Subcutaneous abdominal adipose tissue (tissue), 5 donors: Measurements from ENCODE around the gene EDAR.

Experiments
- H3K27ac ChIP-seq: one replicate; pipeline ENCODE4 v1.7.0; 2013; ENCODE audit warnings: low read depth, mild to moderate bottlenecking, inconsistent platforms, low read length, moderate library complexity
- H3K27me3 ChIP-seq, 5 donors: one replicate each; pipeline ENCODE4 v1.7.0; 2013; ENCODE audit warnings: low read length in 5 of 5, inconsistent platforms in 1 of 5; ENCODE audit not compliant: control insufficient read depth in 5 of 5, insufficient read depth in 4 of 5
- H3K36me3 ChIP-seq, 5 donors: one replicate each; pipeline ENCODE4 v1.7.0; 2013; ENCODE audit warnings: low read length in 5 of 5; ENCODE audit not compliant: control insufficient read depth in 5 of 5, insufficient read depth in 5 of 5
- H3K4me1 ChIP-seq, 5 donors: one replicate each; pipeline ENCODE4 v1.7.0; 2013; ENCODE audit warnings: low read length in 5 of 5, mild to moderate bottlenecking in 3 of 5, moderate library complexity in 1 of 5; ENCODE audit not compliant: control insufficient read depth in 5 of 5, insufficient read depth in 5 of 5
- H3K4me3 ChIP-seq, 5 donors: one replicate each; pipeline ENCODE4 v1.7.0; 2013; ENCODE audit warnings: low read length in 5 of 5, low read depth in 1 of 5
- H3K9ac ChIP-seq, 5 donors: one replicate each; pipeline ENCODE4 v1.7.0; 2013; ENCODE audit warnings: low read length in 5 of 5, mild to moderate bottlenecking in 4 of 5, moderate library complexity in 3 of 5
- H3K9me3 ChIP-seq, 5 donors: one replicate each; pipeline ENCODE4 v1.7.0; 2013; ENCODE audit warnings: low read length in 5 of 5; ENCODE audit not compliant: control insufficient read depth in 5 of 5
- donor health status: healthy.
- donor health status: healthy.
- donor health status: healthy.
- donor health status: healthy.
- donor health status: healthy.

EDAR gene

DNA sequence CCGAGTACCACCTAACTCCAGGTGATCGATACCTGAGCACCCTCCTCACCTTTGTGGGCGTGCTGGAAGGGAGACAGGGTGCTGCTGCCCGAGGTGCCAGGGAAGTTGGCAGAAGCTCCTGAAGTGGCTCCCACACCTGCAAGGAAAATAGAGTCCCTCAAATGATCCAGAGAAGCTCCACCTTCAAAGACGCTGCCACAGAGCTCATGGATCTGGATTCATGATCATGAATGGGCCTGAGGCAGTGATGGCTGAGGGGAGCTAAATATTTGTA is 76.5 kb downstream of the EDAR start:
- Histone ChIP-seq H3K27ac (no peak overlapping the region), H3K9me3 (no peaks in the 10 kb centered on the region), H3K4me1 (no peaks in the 10 kb centered on the region), H3K9ac (no peak overlapping the region), H3K4me3 (no peak overlapping the region), H3K27me3 (peaks cover 2 to 11% (median 3%) of the 10 kb centered on the region in 5 donors), H3K36me3 (no peaks in the 10 kb centered on the region)

- Histone ChIP-seq H3K9ac (no peak overlapping the region), H3K9me3 (no peaks in the 10 kb centered on the region), H3K4me1 (no peaks in the 10 kb centered on the region), H3K4me3 (no peak overlapping the region), H3K36me3 (no peaks in the 10 kb centered on the region), H3K27ac (no peak overlapping the region), H3K27me3 (peaks cover 2 to 11% (median 3%) of the 10 kb centered on the region in 5 donors)
Observed at GRCh38 chr2:108911807-108912628, 77.0 kb downstream of the EDAR start.

- Histone ChIP-seq H3K9me3 (no peaks in the 10 kb centered on the region), H3K4me3 (no peak overlapping the region)
Observed at GRCh38 chr2:108911401-108911800, 77.6 kb downstream of the EDAR start.

GRCh38 chr2:108910541-108911396 is 78.3 kb downstream of the EDAR start:
- Histone ChIP-seq H3K9me3 (no peaks in the 10 kb centered on the region), H3K4me1 (no peaks in the 10 kb centered on the region), H3K9ac (no peak overlapping the region), H3K27me3 (peaks cover 2 to 11% (median 3%) of the 10 kb centered on the region in 5 donors), H3K27ac (no peak overlapping the region), H3K36me3 (no peaks in the 10 kb centered on the region), H3K4me3 (no peak overlapping the region)

More at GRCh38 chr2:108911401-108911800, 77.6 kb downstream of the EDAR start:
- H3K27me3 ChIP-seq = peaks cover 2 to 11% (median 3%) of the 10 kb centered on the region in 5 donors
- H3K9ac ChIP-seq = no peak overlapping the region
- H3K4me1 ChIP-seq = no peaks in the 10 kb centered on the region
- no peaks in the 10 kb centered on the region for H3K36me3 ChIP-seq
- H3K27ac ChIP-seq = no peak overlapping the region

- Histone ChIP-seq H3K4me3 (no peak overlapping the region), H3K9me3 (no peaks in the 10 kb centered on the region), H3K36me3 (no peaks in the 10 kb centered on the region), H3K9ac (no peak overlapping the region), H3K27me3 (peaks cover 2 to 11% (median 3%) of the 10 kb centered on the region in 5 donors), H3K27ac (no peak overlapping the region), H3K4me1 (peaks cover 0 to 2% (median 0%) of the 10 kb centered on the region in 5 donors)
Observed at GRCh38 chr2:108910011-108910431, 79.0 kb downstream of the EDAR start.

DNA sequence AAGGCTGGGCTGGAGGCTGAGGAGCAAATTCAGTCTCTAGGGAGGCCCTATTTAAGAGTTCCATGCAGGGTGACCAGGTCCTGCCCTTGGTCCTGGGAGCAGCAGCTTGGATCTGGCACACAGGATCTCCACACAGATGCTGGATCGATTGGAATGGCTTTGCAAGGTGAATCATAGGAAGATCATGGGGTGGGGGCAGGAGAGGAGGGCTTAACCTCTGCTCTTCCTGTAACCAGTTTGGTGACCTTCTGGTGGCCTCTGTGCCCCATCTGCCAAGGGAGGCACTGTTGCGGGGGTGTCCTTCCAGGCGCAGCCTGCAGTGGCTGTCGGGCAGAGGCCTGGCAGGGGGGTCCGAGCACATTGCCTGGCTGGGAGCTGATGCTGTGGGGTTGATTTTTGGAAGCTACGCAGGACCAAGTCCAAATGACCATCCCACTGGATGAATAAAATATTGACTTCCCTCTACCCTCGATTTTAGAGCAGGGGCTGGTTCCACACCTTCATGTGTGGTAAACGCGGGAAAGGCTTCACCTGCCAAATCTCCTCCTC is 79.7 kb downstream of the EDAR start:
- H3K4me1 ChIP-seq = peaks cover 0 to 7% (median 4%) of the 10 kb centered on the region in 5 donors
- no peaks in the 10 kb centered on the region for H3K36me3 ChIP-seq
- no peak overlapping the region for H3K27ac ChIP-seq
- H3K9me3 ChIP-seq = no peaks in the 10 kb centered on the region
- peaks cover 2 to 11% (median 3%) of the 10 kb centered on the region in 5 donors for H3K27me3 ChIP-seq
- no peak overlapping the region for H3K4me3 ChIP-seq
- no peak overlapping the region for H3K9ac ChIP-seq

GRCh38 chr2:108908713-108909070 is 80.3 kb downstream of the EDAR start:
- Histone ChIP-seq H3K27me3 (peaks cover 2 to 11% (median 3%) of the 10 kb centered on the region in 5 donors), H3K4me3 (no peak overlapping the region), H3K36me3 (no peaks in the 10 kb centered on the region), H3K27ac (no peak overlapping the region), H3K4me1 (peaks cover 0 to 7% (median 4%) of the 10 kb centered on the region in 5 donors), H3K9me3 (no peaks in the 10 kb centered on the region), H3K9ac (no peak overlapping the region)

- H3K9ac ChIP-seq = no peak overlapping the region
- peaks cover 2 to 11% (median 3%) of the 10 kb centered on the region in 5 donors for H3K27me3 ChIP-seq
- no peak overlapping the region for H3K4me3 ChIP-seq
- H3K27ac ChIP-seq = no peak overlapping the region
- no peaks in the 10 kb centered on the region for H3K9me3 ChIP-seq
- H3K4me1 ChIP-seq = peaks cover 0 to 7% (median 4%) of the 10 kb centered on the region in 5 donors
- H3K36me3 ChIP-seq = no peaks in the 10 kb centered on the region
Observed at GRCh38 chr2:108907822-108908712, 81.0 kb downstream of the EDAR start.

GRCh38 chr2:108906403-108907077 is 82.5 kb downstream of the EDAR start:
- Histone ChIP-seq H3K36me3 (no peaks in the 10 kb centered on the region), H3K27ac (no peak overlapping the region)

More at GRCh38 chr2:108906403-108907077, 82.5 kb downstream of the EDAR start:
- Histone ChIP-seq H3K9me3 (no peaks in the 10 kb centered on the region), H3K4me3 (no peak overlapping the region), H3K4me1 (peaks cover 0 to 7% (median 4%) of the 10 kb centered on the region in 5 donors), H3K9ac (no peak overlapping the region), H3K27me3 (peaks cover 0 to 11% (median 3%) of the 10 kb centered on the region in 5 donors)
